Common myeloid progenitor, CD34-positive (primary cell): ENCODE measurements around the gene TNFAIP8L1.

ENCODE experiments used
- CTCF ChIA-PET: fragments of 350-600 bp; sonication (Branson Sonifier 250); formaldehyde crosslinking; loops from one replicate; lab custom pipeline; 2021; ENCODE audit warnings: antibody characterized with exemption; lab: Charles Lee
- POLR2A ChIA-PET: fragments of 350-600 bp; sonication (Branson Sonifier 250); formaldehyde crosslinking; loops from one replicate; lab custom pipeline; 2021; ENCODE audit warnings: antibody characterized with exemption; lab: Charles Lee
- DNase-seq, 3 donors: peaks; one replicate each; pipeline versions ENCODE4 v3.0.0 to v3.0.0-alpha.2; 2013
- H3K27ac ChIP-seq, 2 experiments: 1 replicate in 1 of 2; 2 replicates in 1 of 2; pipeline ENCODE4 v1.7.0; 2013; ENCODE audit warnings: inconsistent platforms in 2 of 2, low read length in 2 of 2, mild to moderate bottlenecking in 2 of 2, low read depth in 1 of 2, moderate library complexity in 1 of 2; ENCODE audit not compliant: severe bottlenecking in 2 of 2, insufficient read depth in 1 of 2, poor library complexity in 1 of 2
- H3K27me3 ChIP-seq, 5 experiments: replicated peaks in 2 of 5; 1 replicate in 3 of 5; 2 replicates in 2 of 5; pipeline versions ENCODE4 v1.6.1 to v1.7.0; 2013; ENCODE audit warnings: low read length in 4 of 5, mild to moderate bottlenecking in 2 of 5, moderate library complexity in 2 of 5, inconsistent platforms in 1 of 5; ENCODE audit not compliant: insufficient read depth in 5 of 5, control insufficient read depth in 4 of 5
- H3K36me3 ChIP-seq, 4 experiments: 1 replicate in 2 of 4; 2 replicates in 2 of 4; pipeline versions ENCODE4 v1.6.1 to v1.7.0; 2013; ENCODE audit warnings: low read length in 3 of 4, control low read depth in 1 of 4, mild to moderate bottlenecking in 1 of 4; ENCODE audit not compliant: control insufficient read depth in 4 of 4, insufficient read depth in 4 of 4
- H3K4me1 ChIP-seq, 4 experiments: 1 replicate in 3 of 4; 2 replicates in 1 of 4; pipeline versions ENCODE4 v1.6.1 to v1.7.1; 2013; ENCODE audit warnings: low read length in 3 of 4, mild to moderate bottlenecking in 3 of 4, control low read depth in 1 of 4, inconsistent platforms in 1 of 4, moderate library complexity in 1 of 4; ENCODE audit not compliant: control insufficient read depth in 4 of 4, insufficient read depth in 4 of 4; ENCODE audit errors: control extremely low read depth in 1 of 4
- H3K4me3 ChIP-seq, 7 experiments: 1 replicate in 4 of 7; 2 replicates in 3 of 7; pipeline versions ENCODE4 v1.5.1 to v1.7.0; 2013; ENCODE audit warnings: mild to moderate bottlenecking in 7 of 7, low read length in 6 of 7, moderate library complexity in 6 of 7, inconsistent platforms in 2 of 7, low read depth in 2 of 7, control low read depth in 1 of 7; ENCODE audit not compliant: insufficient read depth in 4 of 7, control insufficient read depth in 1 of 7; ENCODE audit errors: extremely low read depth in 1 of 7
- H3K9me3 ChIP-seq, 5 experiments: 1 replicate in 4 of 5; 2 replicates in 1 of 5; pipeline versions ENCODE4 v1.6.1 to v1.7.1; 2013; ENCODE audit warnings: low read length in 4 of 5, mild to moderate bottlenecking in 2 of 5, inconsistent platforms in 1 of 5, low read depth in 1 of 5, moderate library complexity in 1 of 5; ENCODE audit not compliant: control insufficient read depth in 4 of 5, insufficient read depth in 2 of 5; ENCODE audit errors: control extremely low read depth in 1 of 5
- WGBS: methylation state at CpG from one replicate; pipeline ENCODE4 v1.1.5; 2013; ENCODE audit not compliant: insufficient coverage; 5-methylcytosine and 5-hydroxymethylcytosine counted together

The TNFAIP8L1 gene

GRCh38 chr19:4662020-4662695 lies 22.8 kb downstream of the TNFAIP8L1 start:
- H3K27me3 ChIP-seq = no peaks in the 10 kb centered on the region
- no peak for DNase-seq
- no peak overlapping the region for H3K4me3 ChIP-seq
- peaks cover 0 to 7% (median 3%) of the 10 kb centered on the region in 5 experiments for H3K9me3 ChIP-seq
- WGBS = 96% methylated on average over 17 of the region's 20 CpGs
- CTCF ChIA-PET = interaction anchor here (0.8 kb wide), 1 partner anchor 10 kb away, joined by 3 read pairs; no protein-coding TSS in a partner anchor
- H3K36me3 ChIP-seq = peaks cover 19 to 74% (median 53%) of the 10 kb centered on the region in 4 experiments
- no peaks in the 10 kb centered on the region for H3K4me1 ChIP-seq
- POLR2A ChIA-PET = no interaction called here
- H3K27ac ChIP-seq = no peak overlapping the region

GRCh38 chr19:4662812-4663211 lies 23.5 kb downstream of the TNFAIP8L1 start:
- Histone ChIP-seq H3K27ac (no peak overlapping the region), H3K9me3 (peaks cover 0 to 7% (median 3%) of the 10 kb centered on the region in 5 experiments), H3K36me3 (peaks cover 19 to 68% (median 54%) of the 10 kb centered on the region in 4 experiments), H3K4me1 (no peaks in the 10 kb centered on the region), H3K27me3 (no peaks in the 10 kb centered on the region), H3K4me3 (no peak overlapping the region)
- ChIA-PET CTCF (no interaction called here), POLR2A (no interaction called here)
- 96% methylated on average over 5 of the region's 6 CpGs for WGBS
- no peak for DNase-seq

GRCh38 chr19:4664642-4665041 lies 25.3 kb downstream of the TNFAIP8L1 start:
- Histone ChIP-seq H3K9me3 (no peaks in the 10 kb centered on the region), H3K4me1 (peaks cover 0 to 11% (median 8%) of the 10 kb centered on the region in 4 experiments), H3K4me3 (no peak overlapping the region), H3K27me3 (no peaks in the 10 kb centered on the region), H3K36me3 (peaks cover 14 to 61% (median 46%) of the 10 kb centered on the region in 4 experiments), H3K27ac (no peak overlapping the region)
- POLR2A ChIA-PET = no interaction called here
- WGBS = 94% methylated on average over 10 of the region's 12 CpGs
- CTCF ChIA-PET = no interaction called here
- no peak for DNase-seq

- peak; percentile 89 to 95 (median 94) for DNase-seq
- Histone ChIP-seq H3K4me1 (peaks cover 0 to 14% (median 10%) of the 10 kb centered on the region in 4 experiments), H3K27me3 (no peaks in the 10 kb centered on the region), H3K36me3 (peaks cover 5 to 19% (median 19%) of the 10 kb centered on the region in 4 experiments), H3K9me3 (no peaks in the 10 kb centered on the region), H3K4me3 (peak within 1 kb of the TSS; percentile 72 to 91 (median 84)), H3K27ac (peak within 1 kb of the TSS; percentile 79 to 91)
- CTCF ChIA-PET = interaction anchor here (0.9 to 1.6 kb wide), 2 partner anchors 10 to 15 kb away, joined by 3 to 7 read pairs; no protein-coding TSS in a partner anchor
- POLR2A ChIA-PET = interaction anchor here (0.5 to 0.6 kb wide), 2 partner anchors 83 to 159 kb away, joined by 3 read pairs; no protein-coding TSS in a partner anchor
- under 1% methylated on average over 52 of the region's 75 CpGs for WGBS
Measured at GRCh38 chr19:4669723-4670480, 30.6 kb downstream of the TNFAIP8L1 start, which contains the start of gene MYDGF. Gene MYDGF (minus strand): TSS chr19:4670342. CDS start chr19:4670334, 8 bp downstream.

- POLR2A ChIA-PET = no interaction called here
- peaks cover 5 to 21% (median 15%) of the 10 kb centered on the region in 4 experiments for H3K36me3 ChIP-seq
- H3K4me3 ChIP-seq = no peak overlapping the region
- peaks cover 0 to 14% (median 10%) of the 10 kb centered on the region in 4 experiments for H3K4me1 ChIP-seq
- WGBS = 91% methylated on average over 3 of the region's 10 CpGs
- DNase-seq = no peak
- no peaks in the 10 kb centered on the region for H3K27me3 ChIP-seq
- CTCF ChIA-PET = no interaction called here
- no peak overlapping the region for H3K27ac ChIP-seq
- H3K9me3 ChIP-seq = no peaks in the 10 kb centered on the region
Measured at GRCh38 chr19:4671185-4671851, 32.0 kb downstream of the TNFAIP8L1 start.

GRCh38 chr19:4673216-4673615 lies 33.9 kb downstream of the TNFAIP8L1 start:
- POLR2A ChIA-PET = interaction anchor here (0.6 kb wide), 1 partner anchor 96 kb away, joined by 6 read pairs; no protein-coding TSS in a partner anchor
- CTCF ChIA-PET = interaction anchor here (1.0 kb wide), 1 partner anchor 13 kb away, joined by 3 read pairs; no protein-coding TSS in a partner anchor

More at GRCh38 chr19:4673216-4673615, 33.9 kb downstream of the TNFAIP8L1 start:
- Histone ChIP-seq H3K4me1 (peaks cover 0 to 14% (median 10%) of the 10 kb centered on the region in 4 experiments), H3K27me3 (no peaks in the 10 kb centered on the region), H3K27ac (no peak overlapping the region), H3K4me3 (no peak overlapping the region), H3K36me3 (peaks cover 2 to 21% (median 17%) of the 10 kb centered on the region in 4 experiments), H3K9me3 (no peaks in the 10 kb centered on the region)
- WGBS = 78% methylated on average over 1 of the region's 4 CpGs
- DNase-seq = no peak
